RPMI7951 (cell line): ENCODE measurements around the gene KDM1B. TPM values are rescaled to one million over a fixed set of nuclear protein-coding genes. Genes with fewer than 3 reads are reported as not detected.
A peak's percentile ranks its signal among the peaks of the same experiment; 100 is the strongest.
"Not testable (repeated sequence)": the region's sequence is repeated elsewhere in the genome, so short reads cannot be mapped to it uniquely, and the experiment has no call there.

Experiments
- DNase-seq: peaks from one replicate; pipeline ENCODE4 v3.0.0-alpha.2; 2012; ENCODE audit warnings: low read depth
- total RNA-seq: library from RNA; depleted of rRNA; stranded (reverse); fragments of >200 nt; shearing (Covaris generic); gene quantifications from 2 replicates; pipeline ENCODE4 v1.2.3, GENCODE V29; 2014

KDM1B gene
- total RNA-seq, 1 experiment from 2014 or later = 12.5 TPM

DNA sequence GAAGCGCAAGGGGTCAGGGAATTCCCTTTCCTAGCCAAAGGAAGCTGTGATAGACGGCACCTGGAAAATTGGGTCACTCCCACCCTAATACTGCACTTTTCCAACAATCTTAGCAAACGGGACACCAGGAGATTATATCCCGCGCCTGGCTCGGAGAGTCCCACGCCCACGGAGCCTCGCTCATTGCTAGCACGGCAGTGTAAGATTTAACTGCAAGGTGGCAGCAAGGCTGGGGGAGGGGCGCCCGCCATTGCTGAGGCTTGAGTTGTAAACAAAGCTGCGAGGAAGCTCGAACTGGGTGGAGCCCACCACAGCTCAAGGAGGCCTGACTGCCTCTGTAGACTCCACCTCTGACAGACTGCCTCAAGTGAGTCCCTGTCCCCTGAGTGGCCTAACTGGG is 73.4 kb downstream of the KDM1B start:
- DNase-seq = not testable (repeated sequence)

DNA sequence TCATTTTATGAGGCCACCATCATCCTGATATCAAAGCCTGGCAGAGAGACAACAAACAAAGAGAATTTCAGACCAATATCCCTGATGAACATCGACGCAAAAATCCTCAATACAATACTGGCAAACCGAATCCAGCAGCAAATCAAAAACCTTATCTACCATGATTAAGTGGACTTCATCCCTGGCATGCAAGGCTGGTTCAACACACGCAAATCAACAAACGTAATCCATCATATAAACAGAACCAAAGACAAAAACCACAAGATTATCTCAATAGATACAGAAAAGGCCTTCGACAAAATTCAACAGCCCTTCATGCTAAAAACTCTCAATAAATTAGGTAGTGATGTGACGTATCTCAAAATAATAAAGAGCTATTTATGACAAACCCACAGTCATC is 76.6 kb downstream of the KDM1B start:
- not testable (repeated sequence) for DNase-seq

DNA sequence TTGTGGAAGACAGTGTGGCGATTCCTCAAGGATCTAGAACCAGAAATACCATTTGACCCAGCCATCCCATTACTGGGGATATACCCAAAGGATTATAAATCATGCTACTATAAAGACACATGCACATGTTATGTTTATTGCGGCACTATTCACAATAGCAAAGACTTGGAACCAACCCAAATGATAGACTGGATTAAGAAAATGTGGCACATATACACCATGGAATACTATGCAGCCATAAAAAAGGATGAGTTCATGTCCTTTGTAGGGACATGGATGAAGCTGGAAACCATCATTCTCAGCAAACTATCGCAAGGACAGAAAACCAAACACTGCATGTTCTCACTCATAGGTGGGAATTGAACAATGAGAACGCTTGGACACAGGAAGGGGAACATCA is 78.5 kb downstream of the KDM1B start:
- DNase-seq = not testable (repeated sequence)

DNA sequence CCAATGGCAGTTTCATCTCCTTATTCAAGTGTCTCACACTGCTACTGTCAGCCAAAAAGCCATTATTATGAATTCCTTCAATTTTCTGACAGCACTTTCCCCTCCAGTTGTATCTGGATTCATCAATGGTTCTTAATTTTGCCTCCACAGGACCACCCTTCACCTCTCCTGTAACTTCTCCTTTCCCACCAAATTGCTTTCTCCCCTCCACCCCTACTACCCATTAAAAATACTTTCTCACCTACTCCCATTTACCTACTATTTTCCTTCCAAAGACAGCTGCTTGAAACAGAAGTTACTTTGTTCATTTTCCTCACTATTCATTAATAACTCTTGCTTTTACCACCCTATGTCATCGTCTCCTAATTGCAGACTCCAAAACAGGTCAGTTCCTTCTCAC is 79.3 kb downstream of the KDM1B start:
- DNase-seq = no peak

DNA sequence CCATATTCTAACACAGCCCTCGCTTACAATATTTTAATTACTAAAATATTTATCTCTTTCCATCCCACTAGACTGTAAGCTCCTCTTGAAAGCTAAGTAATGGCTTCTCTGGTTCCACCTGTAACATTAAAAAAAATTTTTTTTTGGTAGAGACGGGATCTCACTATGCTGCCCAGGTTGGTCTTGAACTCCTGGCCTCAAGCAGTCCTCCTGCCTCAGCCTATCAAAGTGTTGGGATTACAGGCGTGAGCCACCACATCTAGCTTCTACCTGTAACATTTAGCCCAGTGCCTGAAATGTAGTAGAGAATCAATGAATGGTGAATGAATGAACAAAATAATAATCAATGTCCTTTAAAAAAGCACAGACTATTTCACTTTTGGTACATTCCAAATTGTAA is 80.3 kb downstream of the KDM1B start:
- no peak for DNase-seq

DNA sequence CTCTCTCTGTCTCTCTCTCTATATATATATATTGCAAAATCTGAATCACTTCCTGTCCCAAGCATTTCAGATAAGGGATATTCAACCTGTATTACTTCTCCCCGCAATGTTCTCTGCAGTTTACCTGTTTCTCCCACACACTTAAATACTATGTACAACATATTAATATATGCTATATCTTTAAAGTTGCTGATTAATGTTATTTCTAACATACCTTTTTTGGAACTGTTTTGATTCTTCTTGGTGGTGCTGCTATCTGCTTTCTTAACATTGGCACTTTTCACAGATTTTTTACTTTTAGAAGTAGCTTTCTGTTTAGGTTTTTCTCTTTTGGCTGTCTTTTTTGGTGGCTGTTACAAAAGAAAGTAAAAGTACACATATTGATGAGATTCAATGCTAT is 81.9 kb downstream of the KDM1B start:
- DNase-seq = no peak

DNA sequence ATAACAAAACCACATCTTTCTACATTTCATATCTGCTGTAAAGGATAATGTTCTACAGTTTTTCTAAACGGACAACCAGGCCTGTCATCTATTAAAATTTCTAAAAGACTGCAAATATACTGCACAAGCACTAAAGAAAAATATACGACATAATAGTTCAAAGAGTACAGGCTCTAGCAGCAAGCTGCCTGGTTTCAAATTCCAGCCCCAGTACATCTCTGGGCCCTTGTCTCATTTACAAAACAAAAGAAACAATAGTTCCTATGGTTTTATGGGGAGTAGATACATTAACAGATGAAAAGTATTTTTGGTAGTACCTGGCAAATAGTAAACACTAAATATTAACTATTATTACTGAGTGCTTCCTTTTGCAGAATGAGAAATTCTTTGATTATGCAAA is 85.0 kb downstream of the KDM1B start:
- DNase-seq = no peak

DNA sequence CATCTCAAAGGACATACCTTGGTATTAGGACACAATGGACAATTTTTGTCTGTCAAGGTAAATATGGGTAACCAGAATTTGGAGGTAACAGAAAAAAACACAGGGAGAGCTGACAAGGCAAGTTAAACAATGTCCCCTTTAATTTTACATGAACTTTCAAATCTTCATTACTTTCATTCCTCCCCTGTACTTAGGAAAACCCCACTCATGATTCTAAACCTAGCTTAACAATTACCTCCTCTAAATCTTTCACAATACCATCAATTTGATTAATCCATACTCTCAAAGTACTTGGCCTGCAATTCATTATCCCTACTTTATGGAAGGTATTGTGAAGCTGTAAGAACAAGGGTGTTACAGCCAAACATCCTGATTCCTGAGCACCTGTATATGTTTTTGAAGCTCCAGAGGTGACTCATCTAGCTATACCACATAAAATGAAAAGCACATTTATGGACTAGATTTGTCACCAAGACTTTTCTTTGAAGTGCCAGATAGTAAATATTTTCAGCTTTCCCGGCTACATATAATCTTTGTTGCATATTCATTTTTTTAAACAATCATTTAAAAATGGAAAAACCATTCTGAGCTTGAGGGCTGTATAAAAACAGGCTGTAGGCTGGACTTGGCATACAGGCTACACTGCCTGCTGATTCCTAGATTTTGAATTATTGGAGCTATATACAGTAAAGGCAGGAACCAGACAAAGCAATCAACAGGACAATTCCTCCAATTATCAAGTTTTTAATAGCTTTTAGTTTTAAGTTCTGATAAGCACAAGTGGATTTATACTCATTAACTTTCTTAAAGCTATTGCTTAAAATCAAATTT is 86.2 kb downstream of the KDM1B start:
- DNase-seq = peak; percentile 38

DNA sequence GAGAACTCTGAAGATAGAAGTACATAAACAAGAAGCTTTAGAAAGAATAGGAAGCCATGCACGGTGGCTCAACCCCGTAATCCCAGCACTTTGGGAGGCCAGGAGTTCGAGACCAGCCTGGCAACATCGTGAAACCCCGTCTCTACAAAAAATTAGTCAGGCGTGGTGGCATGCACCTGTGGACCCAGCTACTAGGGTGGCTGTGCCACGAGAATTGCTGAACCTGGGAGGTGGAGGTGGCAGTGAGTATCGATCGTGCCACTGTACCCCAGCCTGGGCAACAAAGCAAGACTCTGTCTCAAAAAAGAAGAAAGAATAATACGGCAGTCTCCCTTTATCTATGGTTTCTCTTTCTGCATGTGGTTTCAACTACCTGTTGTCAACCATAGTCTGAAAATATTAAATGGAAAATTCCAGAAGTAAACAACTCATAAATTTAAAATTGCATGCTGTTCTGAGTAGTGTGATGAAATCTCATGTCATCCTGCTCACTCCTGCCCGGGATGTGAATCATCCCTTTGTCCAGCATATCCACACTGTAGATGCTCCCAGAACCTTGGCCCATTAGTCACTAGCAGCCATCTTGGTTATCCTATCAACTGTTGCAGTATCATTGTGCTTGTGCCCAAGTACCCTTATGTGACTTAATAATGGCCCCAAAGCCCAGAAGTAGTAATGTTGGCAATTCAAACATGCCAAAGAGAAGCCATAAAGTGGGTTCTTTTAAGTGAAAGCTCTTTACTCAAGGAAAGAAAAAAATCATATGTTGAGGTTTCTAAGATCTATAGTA is 87.0 kb downstream of the KDM1B start:
- DNase-seq = peak; percentile 83

DNA sequence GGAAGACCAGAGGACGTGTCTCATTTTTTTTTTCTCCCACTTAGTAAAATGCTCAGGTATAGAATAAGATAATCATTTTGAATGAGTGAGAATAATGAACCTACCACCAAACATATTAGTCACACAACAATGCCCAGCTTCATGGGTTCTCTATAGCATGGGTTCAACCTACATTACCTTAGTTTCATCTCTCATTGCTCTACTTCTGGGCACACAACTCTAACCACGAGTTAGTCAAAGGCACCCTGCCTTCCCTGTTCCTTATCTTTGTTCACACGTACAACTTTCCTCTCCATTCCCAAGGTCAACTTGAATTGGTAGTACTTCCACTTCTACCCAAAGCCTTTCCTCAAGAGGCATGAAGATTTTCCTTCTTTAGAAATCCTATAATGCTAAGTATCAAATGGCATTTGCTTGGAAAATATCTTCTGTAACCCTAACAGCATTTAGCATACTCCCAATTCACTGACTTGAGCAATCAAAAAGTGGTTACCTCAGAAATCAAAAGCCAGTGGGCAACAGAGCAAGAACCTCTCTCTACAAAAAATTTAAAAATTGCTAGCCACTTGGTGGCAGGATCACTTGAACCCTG is 88.2 kb downstream of the KDM1B start:
- no peak for DNase-seq

DNA sequence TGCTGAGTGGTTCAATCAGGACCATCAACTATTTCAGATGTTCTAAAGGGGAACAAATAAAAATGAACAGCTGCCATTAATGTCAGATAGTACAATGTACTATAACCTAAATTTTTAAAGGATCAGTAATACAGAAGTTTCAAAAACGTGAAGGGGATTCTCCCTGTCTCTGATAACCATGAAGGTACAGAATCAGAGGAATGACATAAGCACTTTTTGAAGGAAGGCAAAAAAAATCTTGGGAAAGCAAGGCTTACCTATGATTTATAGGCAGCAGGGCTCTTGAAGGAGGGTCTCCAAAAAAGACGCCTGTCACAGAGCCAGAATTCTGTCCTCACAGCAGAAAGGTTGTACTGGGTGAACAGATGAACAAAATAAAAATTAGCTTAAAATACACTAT is 89.0 kb downstream of the KDM1B start:
- no peak for DNase-seq

DNA sequence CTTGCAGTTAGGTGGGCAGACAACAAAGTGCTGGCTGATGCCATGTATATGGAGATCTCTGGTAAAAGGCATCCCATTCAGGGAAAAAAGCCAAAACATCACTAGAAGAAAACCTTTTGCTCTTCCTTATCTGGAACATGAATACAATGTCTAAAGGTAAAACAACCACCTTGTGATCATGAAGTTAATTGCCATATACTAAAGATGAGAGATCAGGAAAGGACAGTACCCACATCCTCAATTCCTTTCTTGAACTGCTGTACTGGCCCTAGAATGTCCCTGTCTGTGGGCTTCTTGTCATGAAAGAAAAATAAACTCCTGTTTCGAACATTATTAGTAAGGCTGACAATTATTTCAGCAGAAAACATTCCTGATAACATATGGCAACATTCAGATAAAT is 89.9 kb downstream of the KDM1B start:
- no peak for DNase-seq

DNA sequence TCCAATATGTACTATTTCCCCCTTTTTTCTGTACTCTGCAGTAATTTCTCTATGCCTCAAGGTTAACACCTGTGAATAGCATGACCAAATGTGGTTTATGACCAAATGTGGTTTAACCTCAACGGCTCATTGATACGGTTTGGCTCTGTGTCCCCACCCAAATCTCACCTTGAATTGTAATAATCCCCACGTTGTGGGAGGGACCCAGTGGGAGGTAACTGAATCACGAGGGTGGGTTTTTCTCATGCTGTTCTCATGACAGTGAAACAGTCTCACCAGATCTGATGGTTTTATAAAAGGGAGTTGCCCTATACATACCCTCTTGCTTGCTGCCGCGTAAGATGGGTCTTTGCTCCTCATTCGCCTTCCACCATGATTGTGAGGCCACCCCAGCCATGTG is 90.4 kb downstream of the KDM1B start:
- DNase-seq = peak; percentile 10

DNA sequence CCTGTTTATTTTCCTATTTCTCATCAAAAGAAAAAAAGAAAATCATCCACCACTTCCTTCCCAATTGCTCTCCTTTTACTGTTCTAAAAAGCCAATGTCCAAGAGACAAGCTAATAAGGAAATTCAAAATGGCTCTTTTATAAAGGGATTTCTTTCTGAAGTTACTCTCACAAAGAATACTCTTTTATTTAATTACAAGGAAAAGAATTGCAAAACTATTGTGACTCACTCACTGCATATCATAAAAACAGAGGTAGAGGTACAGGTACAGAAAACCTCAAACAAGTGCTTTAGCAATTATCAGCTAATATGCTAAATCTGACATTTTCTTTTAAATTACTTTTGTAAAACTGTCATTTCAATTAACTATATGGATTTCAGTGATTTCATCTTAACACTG is 91.0 kb downstream of the KDM1B start:
- no peak for DNase-seq

DNA sequence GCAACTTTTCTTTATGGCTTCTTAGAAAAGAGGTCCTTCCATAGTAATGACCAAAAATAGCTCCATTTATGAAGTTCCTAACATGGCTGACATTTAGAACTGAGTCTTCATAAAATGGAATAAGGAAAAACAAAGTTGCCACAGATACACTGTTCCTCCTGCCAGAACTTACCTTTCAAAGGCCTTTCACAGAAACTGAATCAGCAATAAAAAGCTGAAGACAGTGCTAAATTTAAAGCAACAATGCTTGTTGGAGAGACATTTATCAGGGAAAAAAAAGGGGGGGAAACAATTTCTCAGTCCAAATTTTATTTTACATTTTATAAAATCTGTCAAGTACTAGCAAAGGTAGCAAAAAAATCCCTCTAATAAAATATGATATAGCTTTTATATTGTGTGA is 91.8 kb downstream of the KDM1B start:
- no peak for DNase-seq

DNA sequence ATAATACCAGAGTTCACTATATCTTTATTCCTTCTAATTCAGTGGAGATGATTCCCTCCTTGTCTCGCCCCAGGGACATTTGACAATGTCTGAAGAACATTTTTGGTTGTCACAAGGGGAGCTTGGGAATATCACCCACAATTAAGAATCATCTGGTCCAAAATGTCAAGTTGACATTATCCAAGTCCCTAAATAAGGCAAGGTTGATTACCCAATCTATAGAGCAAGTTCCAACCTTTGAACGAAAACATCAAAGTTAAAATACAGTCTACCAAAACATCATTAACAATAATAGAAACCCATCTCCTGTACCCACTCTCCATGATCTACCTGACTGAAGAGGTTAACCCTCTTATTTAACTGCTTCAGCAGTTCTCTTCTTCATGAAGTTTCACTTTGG is 93.5 kb downstream of the KDM1B start:
- DNase-seq = no peak

DNA sequence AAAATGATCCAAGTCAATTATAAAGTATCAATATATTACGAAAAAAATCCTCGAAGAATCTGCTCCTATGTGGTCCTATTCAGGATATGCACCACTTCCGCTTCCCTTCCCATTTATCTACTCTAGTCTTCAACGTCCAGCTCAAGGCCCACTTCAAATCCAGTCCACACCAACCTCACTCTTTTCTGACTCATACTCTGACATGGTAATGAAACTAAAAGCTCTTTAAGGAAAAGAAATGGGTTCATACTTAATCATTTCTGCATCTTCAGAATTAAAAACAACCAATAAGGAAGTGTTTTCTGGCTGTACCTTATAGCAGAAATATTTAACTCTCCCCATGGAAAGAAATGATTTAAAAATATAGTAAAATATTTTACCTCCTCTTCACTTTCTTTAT is 94.0 kb downstream of the KDM1B start:
- no peak for DNase-seq

DNA sequence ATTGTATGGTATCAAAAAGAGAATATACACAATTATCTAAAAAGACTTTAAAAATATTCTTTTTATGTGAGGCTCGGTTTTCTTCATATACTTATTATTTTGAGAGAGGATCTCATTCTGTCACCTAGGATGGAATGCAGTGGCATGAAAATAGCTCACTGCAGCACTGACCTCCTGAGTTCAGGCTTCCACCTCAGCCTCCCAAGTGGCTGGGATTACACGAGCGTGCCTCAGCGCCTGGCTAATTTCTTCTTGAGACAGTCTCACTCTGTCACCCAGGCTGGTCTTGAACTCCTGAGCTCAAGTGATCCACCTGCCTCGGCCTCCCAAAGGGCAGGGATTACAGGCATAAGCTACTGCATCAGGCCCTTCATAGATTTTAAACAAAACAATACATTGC is 98.4 kb downstream of the KDM1B start:
- no peak for DNase-seq

DNA sequence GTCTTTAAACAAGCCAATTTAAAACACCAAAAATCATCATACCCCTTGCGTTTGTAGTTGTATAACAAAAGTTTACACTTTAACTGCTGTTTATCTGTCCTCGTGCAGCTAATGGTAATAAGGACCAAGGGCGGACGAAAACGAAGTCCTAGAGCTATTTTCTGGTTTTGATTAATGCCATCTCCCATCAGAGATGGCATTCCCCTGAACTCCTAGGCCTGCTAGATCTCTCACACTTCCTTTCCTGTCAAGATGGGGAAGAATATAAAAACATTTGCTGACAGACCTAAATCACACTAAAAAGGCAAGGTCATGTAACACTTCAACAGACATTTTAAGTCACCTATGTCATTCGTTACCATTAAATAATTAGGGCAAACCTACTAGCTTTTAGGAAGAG is 99.6 kb downstream of the KDM1B start:
- no peak for DNase-seq

DNA sequence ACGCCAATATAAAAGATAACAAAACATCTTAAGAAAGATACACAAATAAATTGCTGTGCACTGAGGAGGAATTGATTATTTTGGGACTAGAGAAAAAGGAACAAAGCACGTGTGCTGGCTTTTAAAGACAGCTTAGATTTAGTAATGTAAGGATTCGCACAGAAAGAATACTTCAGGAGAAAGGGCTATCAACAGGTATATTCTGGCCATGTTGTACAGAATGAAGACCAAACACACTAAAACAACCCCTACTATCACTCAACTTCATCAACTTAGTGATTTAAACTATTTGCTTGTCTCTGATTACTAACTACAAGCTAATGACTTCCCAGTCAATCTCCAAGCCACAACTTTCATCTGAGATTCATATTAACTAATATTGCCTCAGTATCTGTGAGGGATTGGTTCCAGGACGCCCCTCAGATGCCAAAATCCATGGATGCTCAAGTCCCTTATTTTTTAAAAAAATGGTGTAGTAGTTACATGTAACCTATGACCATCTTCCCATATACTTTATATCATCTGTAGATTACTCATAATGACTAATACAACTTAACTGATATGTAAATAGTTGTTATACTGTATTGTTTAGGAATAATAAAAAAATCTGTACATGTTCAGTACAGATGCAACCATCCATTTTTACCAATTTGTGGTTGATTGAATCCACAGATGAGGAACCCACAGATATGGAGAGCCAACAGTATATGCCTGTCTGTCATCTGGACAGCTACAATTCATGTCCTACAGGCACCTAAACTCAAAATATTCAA is 104.6 kb downstream of the KDM1B start:
- no peak for DNase-seq

DNA sequence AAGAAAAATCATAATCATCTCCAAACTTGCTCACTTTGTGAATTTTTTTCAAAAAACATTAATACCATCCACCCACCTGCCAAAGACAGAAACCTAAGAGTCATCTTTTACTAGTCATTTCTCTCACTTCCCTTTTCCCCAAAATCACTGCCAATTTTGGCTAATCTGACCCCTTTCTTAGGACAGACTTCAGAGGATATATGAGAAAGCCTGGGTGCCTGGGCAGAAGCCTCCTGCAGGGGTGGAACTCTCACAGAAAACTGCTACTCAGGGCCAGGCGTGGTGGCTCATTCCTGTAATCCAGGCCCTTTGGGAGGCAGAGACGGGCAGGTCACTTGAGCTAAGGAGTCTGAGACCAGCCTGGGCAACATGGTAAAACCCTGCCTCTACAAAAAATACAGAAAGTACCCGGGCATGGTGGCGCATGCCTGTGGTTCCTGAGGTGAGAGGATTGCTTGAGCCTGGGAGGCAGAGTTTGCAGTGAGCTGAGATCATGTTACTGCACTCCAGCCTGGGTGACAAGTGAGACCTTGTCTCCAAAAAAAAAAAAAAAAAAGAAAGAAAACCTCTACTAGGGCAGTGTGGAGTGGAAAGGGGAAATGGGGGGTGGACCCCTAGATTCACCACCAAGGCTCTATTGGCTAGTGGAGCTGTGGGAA is 105.4 kb downstream of the KDM1B start:
- peak; percentile 77 for DNase-seq

DNA sequence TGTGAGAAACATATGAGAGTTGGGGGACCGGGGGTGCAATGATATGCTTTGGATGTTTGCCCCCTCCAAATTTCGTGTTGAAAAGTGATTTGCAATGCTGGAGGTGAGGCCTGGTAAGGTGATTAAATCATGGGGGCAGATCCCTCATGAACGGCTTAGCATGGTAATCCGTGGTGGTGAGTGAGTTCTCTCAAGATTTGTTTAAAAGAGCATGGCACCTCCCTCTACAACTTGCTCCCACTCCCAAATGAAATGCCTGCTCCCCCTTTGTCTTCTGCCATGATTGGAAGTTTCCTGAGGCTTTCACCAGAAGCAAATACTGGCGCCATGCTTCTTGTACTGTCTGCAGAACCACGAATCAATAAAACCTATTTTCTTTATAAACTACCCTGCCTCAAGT is 106.7 kb downstream of the KDM1B start:
- no peak for DNase-seq
